GM18498 (cell line): ENCODE measurements around the gene SRSF4.
A peak's percentile ranks its signal among the peaks of the same experiment; 100 is the strongest.
"Not testable (repeated sequence)": the region's sequence is repeated elsewhere in the genome, so short reads cannot be mapped to it uniquely, and the experiment has no call there.

Experiments
- ATAC-seq: cut with Tn5 transposase; IDR thresholded peaks from one replicate; pipeline ENCODE4 v1.9.1; 2021; ENCODE audit warnings: mild to moderate bottlenecking, moderate library complexity; ENCODE audit not compliant: unreplicated experiment

The SRSF4 gene

GRCh38 chr1:29181413-29182225, at the start of gene SRSF4:
SRSF4 (minus strand) TSS chr1:29181900; CDS start chr1:29181752, 148 bp downstream.
- ATAC-seq = peak; percentile 90

- peak; percentile 96 for ATAC-seq
Observed at GRCh38 chr1:29230553-29231378, 49.1 kb upstream of the SRSF4 start, which contains the start of gene MECR. MECR (minus strand) TSS chr1:29230934; CDS start chr1:29230906, 28 bp downstream.

- ATAC-seq = no peak
Observed at GRCh38 chr1:29230204-29230552, 48.5 kb upstream of the SRSF4 start.

GRCh38 chr1:29227511-29227910, 45.8 kb upstream of the SRSF4 start:
- ATAC-seq = no peak

- no peak for ATAC-seq
Observed at GRCh38 chr1:29225361-29225760, 43.7 kb upstream of the SRSF4 start.

- ATAC-seq = no peak
Observed at GRCh38 chr1:29224356-29224837, 42.7 kb upstream of the SRSF4 start.

- no peak for ATAC-seq
Observed at GRCh38 chr1:29223521-29223920, 41.8 kb upstream of the SRSF4 start.

GRCh38 chr1:29222686-29223085, 41.0 kb upstream of the SRSF4 start:
- ATAC-seq = no peak

- not testable (repeated sequence) for ATAC-seq
Observed at GRCh38 chr1:29222260-29222659, 40.6 kb upstream of the SRSF4 start.

- ATAC-seq = no peak
Observed at GRCh38 chr1:29221296-29221695, 39.6 kb upstream of the SRSF4 start.

GRCh38 chr1:29218223-29218622, 36.5 kb upstream of the SRSF4 start:
- no peak for ATAC-seq

- no peak for ATAC-seq
Observed at GRCh38 chr1:29217633-29218032, 35.9 kb upstream of the SRSF4 start.

GRCh38 chr1:29213055-29213454, 31.4 kb upstream of the SRSF4 start:
- ATAC-seq = no peak

- no peak for ATAC-seq
Observed at GRCh38 chr1:29211086-29212030, 29.7 kb upstream of the SRSF4 start.

GRCh38 chr1:29210278-29211085, 28.8 kb upstream of the SRSF4 start:
- ATAC-seq = no peak

GRCh38 chr1:29209173-29209572, 27.5 kb upstream of the SRSF4 start:
- no peak for ATAC-seq

- ATAC-seq = no peak
Observed at GRCh38 chr1:29208442-29208841, 26.7 kb upstream of the SRSF4 start.

GRCh38 chr1:29202584-29203340, 21.1 kb upstream of the SRSF4 start:
- ATAC-seq = peak; percentile 65

- ATAC-seq = no peak
Observed at GRCh38 chr1:29202053-29202452, 20.4 kb upstream of the SRSF4 start.
